HG03045 (cell line): ENCODE results near the gene GCLC.
"Not testable (repeated sequence)": the region's sequence is repeated elsewhere in the genome, so short reads cannot be mapped to it uniquely, and the experiment has no call there.

Source experiments
- ATAC-seq: cut with Tn5 transposase; IDR thresholded peaks from one replicate; pipeline ENCODE4 v1.9.1; 2021; ENCODE audit warnings: mild to moderate bottlenecking, moderate library complexity; ENCODE audit not compliant: unreplicated experiment

The GCLC gene

GRCh38 chr6:53495506-53496499 lies 49.1 kb downstream of the GCLC start:
- no peak for ATAC-seq

GRCh38 chr6:53494076-53494475 lies 50.8 kb downstream of the GCLC start:
- ATAC-seq, result no peak

DNA sequence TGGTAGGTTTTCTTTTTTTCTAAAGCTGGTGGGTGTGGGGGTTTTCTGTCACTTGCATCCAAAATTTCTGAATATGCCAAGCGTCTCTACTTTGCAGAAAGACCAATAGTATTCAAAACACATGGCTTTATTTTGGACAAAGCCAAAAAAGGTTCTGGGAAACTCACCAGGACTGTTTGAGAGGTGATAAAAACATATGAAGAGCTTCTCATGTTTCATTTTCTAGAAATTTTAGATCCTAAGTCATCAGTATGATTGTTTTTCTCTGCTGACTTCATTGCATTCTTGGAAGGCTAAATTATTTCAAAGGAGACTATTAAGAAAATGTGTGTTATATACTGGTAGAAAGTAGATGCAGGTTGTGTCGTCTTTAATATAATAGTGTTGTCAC lies 51.3 kb downstream of the GCLC start:
- no peak for ATAC-seq

GRCh38 chr6:53492860-53493634 lies 51.9 kb downstream of the GCLC start:
- no peak for ATAC-seq

DNA sequence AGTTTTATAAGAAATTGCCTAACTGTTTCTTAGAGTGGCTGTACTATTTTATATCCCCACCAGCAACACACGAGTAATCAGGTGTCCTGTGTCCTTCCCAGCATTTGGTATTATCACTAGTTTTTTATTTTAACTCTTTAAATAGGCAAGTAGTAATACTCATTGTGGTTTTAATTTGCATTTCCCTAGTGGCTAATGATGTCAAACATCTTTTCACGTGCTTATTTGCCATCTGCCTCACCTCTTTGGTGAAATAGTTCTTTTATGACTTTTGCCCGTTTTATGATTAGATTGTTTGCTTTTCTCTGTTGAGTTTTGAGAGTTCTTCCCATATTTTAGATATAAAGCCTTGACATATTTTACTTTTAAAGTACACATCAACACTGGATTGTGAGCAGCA lies 57.8 kb downstream of the GCLC start:
- no peak for ATAC-seq

- ATAC-seq, result no peak
Observed at GRCh38 chr6:53486679-53487078, 58.2 kb downstream of the GCLC start.

GRCh38 chr6:53484476-53485280 lies 60.2 kb downstream of the GCLC start:
- ATAC-seq, result no peak

DNA sequence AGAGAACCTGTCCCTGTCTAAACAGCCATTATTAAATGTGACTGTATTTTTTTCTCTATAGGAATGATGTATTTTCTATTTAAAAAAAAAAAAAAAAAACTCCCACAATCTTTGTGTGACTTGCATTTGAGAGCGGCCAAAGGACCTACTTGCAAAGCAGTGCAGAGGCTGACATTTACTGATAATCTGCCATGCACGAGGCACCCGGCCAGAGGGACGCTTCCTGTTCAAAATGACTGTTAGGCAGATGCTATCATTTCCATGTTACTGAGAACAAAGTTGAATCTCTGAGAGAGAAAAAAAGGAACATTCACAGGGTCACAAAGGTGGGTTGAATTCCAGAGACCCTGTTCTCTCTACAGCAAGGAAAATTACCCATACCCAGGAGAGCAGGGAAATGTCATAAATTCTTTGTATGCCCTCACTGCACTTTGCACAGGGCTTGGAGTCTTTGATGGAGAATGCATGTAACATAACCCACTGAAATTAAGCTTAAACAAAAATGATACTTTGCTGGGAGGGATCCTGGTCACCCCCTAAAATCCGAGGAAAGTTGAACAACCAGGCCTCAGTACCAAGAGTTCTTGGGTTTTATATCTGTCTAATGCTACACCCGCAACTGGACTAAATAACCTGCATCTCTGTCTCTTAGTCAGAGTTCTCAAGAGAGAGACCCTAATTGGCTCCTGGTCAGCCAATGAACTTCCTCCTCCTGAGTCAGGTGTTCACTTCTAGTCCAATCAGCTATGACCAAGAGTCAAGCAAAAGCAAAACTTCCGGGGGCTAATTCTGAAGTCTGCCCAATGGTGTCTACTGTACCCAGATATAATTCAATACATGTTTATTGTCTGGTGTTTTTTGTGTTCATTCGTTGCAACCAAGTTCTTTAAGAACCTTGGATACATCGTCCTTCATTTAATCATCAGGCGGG lies 61.2 kb downstream of the GCLC start:
- ATAC-seq, result no peak

GRCh38 chr6:53481323-53481722 lies 63.6 kb downstream of the GCLC start:
- no peak for ATAC-seq

DNA sequence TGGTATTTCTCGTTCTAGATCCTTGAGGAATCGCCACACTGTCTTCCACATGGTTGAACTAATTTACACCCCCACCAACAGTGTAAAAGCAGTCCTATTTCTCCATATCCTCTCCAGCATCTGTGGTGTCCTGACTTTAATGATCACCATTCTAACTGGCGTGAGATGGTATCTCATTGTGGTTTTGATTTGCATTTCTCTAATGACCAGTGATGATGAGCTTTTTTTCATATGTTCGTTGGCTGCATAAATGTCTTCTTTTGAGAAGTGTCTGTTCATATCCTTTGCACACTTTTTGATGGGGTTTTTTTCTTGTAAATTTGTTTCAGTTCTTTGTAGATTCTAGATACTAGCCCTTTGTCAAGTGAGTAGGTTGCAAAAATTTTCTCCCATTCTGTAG lies 64.1 kb downstream of the GCLC start:
- not testable (repeated sequence) for ATAC-seq

DNA sequence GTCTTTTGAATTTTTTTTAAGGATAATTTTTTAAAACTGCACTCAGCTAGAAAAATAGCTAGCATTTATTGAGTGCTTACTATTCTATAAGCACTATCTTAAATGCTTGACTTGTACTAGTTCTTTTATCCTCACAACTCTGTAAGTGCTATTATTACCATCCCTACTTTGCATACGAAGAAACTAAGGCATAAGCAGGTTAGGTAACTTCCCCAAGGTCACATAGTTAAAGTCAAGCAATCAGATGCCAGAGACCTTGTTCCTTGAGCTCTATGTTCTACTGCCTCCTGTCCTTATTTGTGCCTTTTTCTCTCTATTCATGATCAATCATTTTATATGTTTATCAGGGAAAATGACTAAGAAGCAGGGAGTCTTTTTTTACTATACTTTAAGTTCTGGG lies 65.0 kb downstream of the GCLC start:
- no peak for ATAC-seq

DNA sequence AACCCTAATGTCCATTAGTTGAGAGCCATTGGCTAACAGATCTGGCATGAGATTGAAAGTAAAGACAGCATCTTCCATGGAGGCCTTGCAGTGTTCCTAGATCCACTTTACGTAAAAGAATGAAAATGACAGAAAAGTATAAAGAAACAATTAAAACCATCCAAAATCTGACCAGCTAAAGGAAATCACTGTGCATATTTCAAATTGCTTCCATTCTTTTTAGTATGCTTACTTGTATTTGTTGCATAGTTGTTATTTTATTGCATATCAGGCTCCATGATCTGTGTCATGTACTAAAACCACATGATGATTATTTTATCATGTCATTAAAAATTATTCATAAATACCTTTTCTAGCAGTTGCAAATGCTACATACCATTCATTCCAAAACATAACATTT lies 67.9 kb downstream of the GCLC start:
- ATAC-seq, result no peak

GRCh38 chr6:53474010-53474409 lies 70.9 kb downstream of the GCLC start:
- ATAC-seq, result no peak

GRCh38 chr6:53469163-53469562 lies 75.7 kb downstream of the GCLC start:
- ATAC-seq, result no peak

- ATAC-seq, result no peak
Observed at GRCh38 chr6:53466257-53466656, 78.6 kb downstream of the GCLC start.

DNA sequence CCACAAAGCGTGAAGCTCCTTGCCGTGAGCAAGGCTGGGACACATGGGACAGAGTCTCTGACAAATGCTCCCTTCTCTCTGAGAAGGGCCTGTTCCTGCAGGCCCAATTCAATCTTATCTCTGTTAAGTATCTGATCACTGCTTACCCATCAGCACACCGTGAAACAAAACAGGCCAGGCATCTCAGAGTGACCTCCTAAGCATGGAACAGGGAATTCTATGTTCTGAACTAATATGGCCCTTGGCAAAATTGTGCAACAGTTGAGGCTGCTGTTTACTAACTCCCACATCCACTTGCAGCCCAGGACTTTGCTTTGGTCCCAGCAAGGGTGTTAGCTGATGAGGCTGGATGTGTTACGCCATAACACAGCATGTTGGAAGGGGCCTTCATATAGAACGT lies 79.2 kb downstream of the GCLC start:
- no peak for ATAC-seq

DNA sequence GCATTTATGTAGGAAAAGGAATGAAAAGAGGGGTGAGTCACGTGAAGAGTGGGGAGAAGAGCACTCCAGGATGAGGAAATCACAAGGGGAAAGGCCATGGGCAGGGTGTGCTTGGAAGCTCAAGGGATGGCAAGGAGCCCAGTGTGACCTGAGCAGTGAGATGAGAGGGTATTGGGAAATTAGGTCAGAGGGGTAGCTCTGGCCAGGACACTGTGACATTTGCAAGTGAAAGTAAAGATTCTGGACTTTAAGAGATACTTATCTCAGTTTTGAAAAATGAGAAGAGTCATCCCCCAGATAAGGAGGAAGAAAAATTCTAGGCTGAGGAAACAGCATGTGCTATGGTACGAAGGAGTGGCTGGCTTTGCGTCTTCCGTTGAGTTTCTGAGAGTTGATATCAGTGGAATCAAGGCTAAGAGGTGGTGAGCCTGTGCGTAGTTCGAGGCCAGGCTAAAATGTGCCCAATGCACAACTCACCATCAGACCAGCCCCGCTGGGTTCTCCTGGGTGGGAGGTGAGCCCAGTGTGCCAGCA lies 79.9 kb downstream of the GCLC start:
- ATAC-seq, result no peak

DNA sequence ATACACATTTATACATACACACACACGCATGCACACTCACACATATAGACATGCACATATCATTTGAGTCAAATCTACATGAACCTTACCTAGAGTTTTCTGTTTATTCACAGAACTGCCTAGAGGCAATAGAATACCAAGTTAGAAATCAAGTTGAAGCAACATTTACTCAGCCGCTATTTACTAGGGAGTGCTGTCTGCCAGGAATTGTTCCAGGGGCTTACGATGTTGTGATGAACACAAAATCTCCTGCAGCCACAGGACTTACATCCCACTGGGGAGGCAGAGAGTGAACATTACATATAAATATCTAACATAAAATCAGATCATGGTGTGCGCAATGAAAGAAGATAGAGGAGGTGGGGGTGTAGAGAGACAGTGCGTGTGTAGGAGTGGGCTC lies 80.4 kb downstream of the GCLC start:
- ATAC-seq, result no peak

GRCh38 chr6:53461696-53462095 lies 83.2 kb downstream of the GCLC start:
- ATAC-seq, result no peak
